HG03442 (cell line): ENCODE data around the gene ZNF569.
A peak's percentile ranks its signal among the peaks of the same experiment; 100 is the strongest.
"Not testable (repeated sequence)": the region's sequence is repeated elsewhere in the genome, so short reads cannot be mapped to it uniquely, and the experiment has no call there.

Source experiments
- ATAC-seq: cut with Tn5 transposase; IDR thresholded peaks from one replicate; pipeline ENCODE4 v1.9.1; 2021; ENCODE audit warnings: mild to moderate bottlenecking, moderate library complexity; ENCODE audit not compliant: unreplicated experiment

ZNF569 gene

DNA sequence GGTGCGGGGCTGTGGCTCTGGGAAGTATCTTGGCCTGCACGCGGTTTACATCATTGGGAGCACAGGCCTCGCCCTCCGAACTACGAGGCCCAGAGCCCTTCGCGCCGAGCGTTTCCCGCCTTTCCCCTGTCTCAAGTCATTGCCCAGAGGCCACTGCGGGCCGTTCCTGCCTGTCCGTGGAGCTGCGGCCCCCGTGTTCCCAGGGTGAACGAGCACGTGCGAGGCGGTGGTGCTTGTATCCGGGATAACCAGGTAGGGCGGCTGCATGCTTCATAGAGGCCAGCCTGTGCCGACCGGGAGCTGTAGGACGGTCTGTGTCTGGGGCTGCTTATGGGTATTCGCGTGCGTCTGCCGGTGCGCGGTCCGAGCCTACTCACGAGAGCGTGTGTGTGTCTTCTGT lies 63.8 kb downstream of the ZNF569 start:
- ATAC-seq: no peak

DNA sequence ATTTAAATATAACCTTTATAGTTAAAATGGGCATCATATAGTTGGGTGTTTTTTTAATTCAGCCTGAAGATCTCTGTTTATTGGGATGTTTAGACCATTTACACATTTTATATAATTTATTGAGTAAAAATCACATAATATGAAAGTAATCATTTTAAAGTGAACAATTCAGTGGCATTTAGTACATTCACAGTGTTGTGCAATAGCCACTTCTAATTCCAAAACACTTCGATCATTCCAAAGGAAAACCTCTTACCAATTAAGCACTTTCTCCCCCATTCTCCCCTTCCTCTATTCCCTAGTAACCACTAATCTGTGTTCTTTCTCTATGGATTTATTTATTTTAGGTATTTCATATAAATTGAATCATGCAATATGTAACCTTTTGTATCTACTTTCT lies 66.2 kb downstream of the ZNF569 start:
- ATAC-seq: no peak

DNA sequence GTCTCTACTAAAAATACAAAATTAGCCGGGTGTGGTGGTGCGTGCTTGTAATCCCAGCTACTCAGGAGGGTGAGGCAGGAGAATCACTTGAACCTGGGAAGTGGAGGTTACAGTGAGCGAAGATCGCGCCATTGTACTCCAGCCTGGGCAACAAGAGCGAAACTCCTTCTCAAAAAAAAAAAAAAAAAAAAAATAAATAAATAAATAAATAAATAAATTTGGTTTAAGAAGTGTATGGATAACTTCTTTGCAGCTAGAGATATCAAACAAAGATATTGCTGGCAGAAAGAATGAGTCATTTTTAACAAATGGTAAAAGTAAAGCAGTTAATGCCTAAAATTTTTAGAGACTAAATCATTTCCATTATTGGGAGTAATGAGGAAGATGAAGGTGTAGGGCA lies 75.8 kb downstream of the ZNF569 start:
- not testable (repeated sequence) for ATAC-seq

DNA sequence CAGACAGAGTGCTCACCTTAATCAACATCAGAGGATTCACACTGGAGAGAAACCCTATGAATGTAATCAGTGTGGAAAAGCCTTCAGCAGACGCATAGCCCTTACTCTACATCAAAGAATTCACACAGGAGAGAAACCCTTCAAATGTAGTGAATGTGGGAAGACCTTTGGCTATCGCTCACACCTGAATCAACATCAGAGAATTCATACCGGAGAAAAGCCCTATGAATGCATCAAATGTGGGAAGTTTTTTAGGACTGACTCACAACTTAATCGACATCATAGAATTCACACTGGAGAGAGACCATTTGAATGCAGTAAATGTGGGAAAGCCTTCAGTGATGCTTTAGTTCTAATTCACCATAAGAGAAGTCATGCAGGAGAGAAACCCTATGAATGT lies 78.0 kb downstream of the ZNF569 start:
- no peak for ATAC-seq

DNA sequence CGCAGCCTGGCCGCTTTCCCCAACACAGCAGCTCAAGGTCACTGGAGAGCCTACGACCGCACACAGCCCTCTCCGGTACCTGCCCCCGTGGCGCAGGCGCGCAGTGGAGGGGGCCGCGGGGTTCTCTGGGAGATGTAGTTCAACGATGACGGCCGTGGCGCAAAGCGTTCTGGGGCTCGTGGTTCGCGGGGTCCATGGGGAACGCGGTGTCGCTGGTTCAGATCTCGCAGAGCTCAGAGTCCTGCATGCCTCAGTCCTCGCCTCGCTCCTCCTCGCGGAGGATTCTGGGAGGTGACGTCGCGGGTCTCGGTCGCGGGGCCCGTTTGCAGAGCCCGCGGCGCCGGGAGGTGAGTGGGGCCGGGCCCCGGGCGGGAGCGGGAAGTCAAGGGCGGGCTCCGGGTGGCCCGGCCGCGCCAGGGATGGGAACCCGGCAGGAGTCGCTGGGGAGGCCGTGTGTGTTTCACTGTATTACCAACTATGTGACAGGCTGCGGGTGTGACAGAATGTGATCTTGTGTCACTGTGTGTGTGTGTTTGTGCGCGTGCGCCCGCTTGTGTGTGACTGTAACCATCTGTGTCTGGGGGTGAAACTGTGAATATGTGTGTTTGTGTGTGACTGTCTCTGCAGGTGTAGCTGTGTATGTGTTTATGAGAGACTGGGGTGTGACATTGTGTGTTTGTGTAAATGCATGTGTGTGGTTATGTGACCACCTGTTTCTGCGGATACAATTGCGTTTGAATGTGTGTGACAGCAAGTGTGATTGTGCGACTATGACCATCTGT lies 96.2 kb downstream of the ZNF569 start, which contains the start of gene ZNF527:
Gene ZNF527 (plus strand): TSS at position 220 of the 782 bp plus-strand sequence. CDS start 3,100 bp downstream, outside the sequence.
- ATAC-seq: peak; percentile 96

DNA sequence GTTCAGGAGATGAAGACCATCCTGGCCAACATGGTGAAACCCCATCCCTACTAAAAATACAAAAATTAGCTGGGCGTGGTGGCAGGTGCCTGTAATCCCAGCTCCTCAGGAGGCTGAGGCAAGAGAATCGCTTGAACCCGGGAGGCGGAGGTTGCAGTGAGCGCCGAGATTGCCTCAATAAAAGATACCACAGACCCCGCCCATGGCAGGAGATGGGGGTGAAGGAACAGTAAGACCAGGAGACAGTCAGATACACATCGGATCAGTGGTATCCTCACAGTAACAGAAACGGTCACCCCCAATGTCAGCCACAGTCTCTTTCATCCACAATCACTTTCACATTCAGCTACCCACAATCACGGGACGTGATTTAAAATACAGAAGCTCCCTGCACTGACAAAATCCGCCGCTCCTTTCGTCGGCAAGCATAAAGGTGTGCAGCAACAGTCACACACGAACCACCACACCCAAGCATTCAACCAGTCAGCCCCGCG lies 96.8 kb downstream of the ZNF569 start:
- peak; percentile 18 for ATAC-seq

DNA sequence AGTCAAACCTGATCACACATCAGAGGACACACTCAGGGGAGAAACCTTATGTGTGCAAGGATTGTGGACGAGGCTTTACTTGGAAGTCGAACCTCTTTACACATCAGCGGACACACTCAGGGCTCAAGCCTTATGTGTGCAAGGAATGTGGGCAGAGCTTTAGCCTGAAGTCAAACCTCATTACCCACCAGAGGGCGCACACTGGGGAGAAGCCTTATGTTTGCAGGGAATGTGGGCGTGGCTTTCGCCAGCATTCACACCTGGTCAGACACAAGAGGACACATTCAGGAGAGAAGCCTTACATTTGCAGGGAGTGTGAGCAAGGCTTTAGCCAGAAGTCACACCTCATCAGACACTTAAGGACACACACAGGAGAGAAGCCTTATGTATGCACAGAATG lies 104.5 kb downstream of the ZNF569 start:
- ATAC-seq: no peak

DNA sequence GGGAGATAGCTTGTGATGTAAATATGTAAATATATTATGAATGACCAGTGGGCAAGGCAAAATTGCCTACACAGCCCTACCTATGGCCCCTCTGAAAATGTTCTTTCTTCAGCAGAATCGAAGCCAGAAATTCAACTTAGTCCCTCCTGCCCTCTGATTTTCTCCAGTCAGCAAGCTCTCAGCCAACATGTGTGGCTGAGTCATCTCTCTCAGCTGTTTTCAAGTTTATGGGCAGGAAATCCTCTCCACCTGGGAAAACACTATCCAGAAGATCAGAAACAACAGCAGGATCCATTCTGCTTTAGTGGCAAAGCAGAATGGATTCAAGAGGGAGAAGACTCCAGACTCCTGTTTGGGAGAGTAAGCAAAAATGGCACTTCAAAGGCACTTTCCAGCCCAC lies 105.2 kb downstream of the ZNF569 start:
- no peak for ATAC-seq
